GM13977 (cell line): ENCODE results near the gene FHIT.
A peak's percentile ranks its signal among the peaks of the same experiment; 100 is the strongest.

Experiments
- DNase-seq: peaks from one replicate; pipeline ENCODE4 v3.0.0; 2012; ENCODE audit warnings: low spot score
- CTCF ChIP-seq: IDR thresholded peaks from 2 replicates; pipeline ENCODE4 v1.5.1; 2012; ENCODE audit warnings: mild to moderate bottlenecking, control low read depth; ENCODE audit not compliant: insufficient read depth; ENCODE audit errors: extremely low read depth, missing control alignments
- in situ Hi-C: fragments of 300-500 bp; cut with MboI; formaldehyde crosslinking; loops from one replicate; pipeline ENCODE4 v1.12.0; 2022; ENCODE audit warnings: low sequenced_read_pairs, low pct_unique_long_range_greater_than_20kb, mixed read lengths, inconsistent platforms; ENCODE audit not compliant: unreplicated experiment

FHIT gene

GRCh38 chr3:61117045-61117898 lies 134.0 kb downstream of the FHIT start:
- no peak for DNase-seq
- in situ Hi-C loops, result no loop called here
- TF ChIP-seq CTCF, result no peak

GRCh38 chr3:61114316-61114953 lies 136.8 kb downstream of the FHIT start:
- in situ Hi-C loops, result no loop called here
- TF ChIP-seq CTCF, result no peak
- no peak for DNase-seq

GRCh38 chr3:61111825-61112224 lies 139.4 kb downstream of the FHIT start:
- no peak for DNase-seq
- in situ Hi-C loops, result no loop called here
- no peak for TF ChIP-seq CTCF

- peak; percentile 20 for DNase-seq
- TF ChIP-seq CTCF, result no peak
- in situ Hi-C loops, result no loop called here
These were observed 140.7 kb downstream of the FHIT start for GRCh38 chr3:61110576-61110975.

- TF ChIP-seq CTCF, result no peak
- no peak for DNase-seq
- in situ Hi-C loops, result no loop called here
These were observed 142.8 kb downstream of the FHIT start for GRCh38 chr3:61108247-61109019.

- in situ Hi-C loops, result no loop called here
- no peak for DNase-seq
- no peak for TF ChIP-seq CTCF
These were observed 156.6 kb downstream of the FHIT start for GRCh38 chr3:61094608-61095007.
